Dedifferentiated amniotic fluid mesenchymal stem cell (primary cell): ENCODE data around the gene WDR74.

Experiments used
- DNase-seq: peaks from one replicate; pipeline ENCODE4 v3.0.0-alpha.2; 2016; ENCODE audit errors: extremely low spot score

WDR74 gene

DNA sequence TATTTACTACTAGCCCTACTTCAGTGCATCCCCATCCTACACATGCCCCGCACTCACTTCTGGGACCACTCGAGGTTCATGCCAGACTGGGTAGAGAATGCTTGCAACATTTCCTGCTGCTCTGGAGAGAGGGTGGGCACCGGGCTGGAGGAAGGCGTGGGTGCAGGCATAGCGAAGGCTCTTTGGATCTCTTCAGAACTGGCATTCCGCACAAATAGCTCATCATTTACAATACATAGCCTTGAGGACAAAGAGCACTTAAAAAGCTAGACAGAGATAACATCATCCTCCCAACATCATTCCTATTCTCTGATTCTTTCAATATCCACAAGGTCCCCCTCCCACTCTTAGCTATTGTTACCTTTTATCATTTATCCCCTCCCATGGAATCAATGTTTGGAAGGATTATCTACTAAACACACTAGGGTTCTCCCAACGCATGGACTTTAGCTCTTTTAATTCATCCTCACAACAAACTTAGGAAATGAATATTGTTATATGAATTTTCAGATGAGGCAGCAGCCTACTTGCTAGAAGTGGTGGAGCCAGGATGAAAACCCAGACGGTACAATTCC is 45.1 kb downstream of the WDR74 start:
- no peak for DNase-seq

DNA sequence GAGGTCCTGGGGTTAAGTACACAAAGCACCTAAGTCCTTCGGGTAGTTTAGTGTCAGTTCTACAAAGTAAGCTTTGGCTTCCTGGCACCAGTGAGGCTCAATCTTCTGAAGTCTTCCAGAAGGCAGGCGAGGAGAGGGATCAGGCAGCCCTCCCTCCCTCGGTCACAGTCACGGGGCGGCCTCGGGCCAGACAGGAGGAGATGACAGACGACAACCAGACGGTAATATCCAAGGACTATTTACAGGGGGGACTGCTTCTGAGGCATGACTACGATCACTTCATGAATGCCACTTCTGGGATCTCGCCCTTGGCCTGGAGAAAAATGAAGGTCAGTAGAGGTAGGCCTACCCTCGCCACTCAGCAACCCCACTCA is 47.2 kb downstream of the WDR74 start:
- DNase-seq = no peak

DNA sequence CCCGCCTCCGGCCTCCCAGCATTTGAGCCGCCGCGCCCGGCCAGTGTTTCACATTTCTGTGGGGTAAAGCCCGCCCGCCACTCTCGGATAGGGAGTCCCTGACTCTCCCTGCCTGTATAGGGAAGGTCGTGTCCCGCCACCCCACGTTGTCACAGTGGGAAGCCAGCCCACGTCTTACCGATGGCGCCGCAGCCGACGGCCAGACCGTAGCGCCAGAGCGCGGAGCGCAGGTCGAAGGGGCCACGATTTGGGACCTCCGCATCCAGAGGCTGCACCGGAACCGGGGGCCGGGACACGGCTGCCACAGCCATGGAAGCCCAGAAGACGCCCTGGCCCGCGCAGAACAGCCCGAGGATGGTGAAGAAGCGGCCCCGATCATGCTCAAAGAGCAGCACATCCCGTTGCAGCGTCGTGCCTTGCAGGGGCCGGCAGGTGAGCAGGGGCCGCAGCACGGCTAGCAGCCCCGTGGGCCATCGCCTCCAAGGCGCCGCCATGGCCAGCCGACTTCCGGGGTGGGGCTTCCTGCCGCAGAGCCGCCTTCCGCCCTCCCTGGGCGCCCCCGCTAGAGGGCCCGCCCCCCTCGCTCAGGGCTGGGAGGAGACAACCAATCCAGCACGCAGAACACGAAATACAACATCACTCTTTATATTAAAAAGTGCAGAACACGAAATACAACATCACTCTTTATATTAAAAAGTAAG is 47.7 kb downstream of the WDR74 start, which contains the start of gene TMEM223:
Gene TMEM223 (minus strand): TSS at position 506 of the 701 bp plus-strand sequence. CDS start 12 bp downstream, at position 494.
- peak; percentile 75 for DNase-seq

DNA sequence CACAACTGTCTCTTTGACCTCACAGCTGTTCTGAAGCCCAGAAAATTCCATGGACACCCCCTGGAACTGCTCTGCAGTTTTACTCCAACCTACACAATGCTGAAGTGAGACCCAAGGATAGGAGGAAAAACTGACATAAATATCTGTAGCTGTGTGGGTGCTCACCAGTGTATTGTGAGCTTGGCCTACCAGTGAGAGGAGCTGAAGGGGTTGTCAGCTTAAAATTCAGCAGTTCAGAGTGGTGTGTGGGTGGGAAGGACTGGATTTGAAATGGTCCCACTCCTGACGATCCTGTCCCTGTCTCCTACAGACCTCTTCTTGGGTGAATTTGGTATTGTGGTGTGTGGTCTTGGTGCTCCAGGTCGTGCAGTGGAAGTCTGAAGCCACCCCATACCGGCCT is 49.8 kb downstream of the WDR74 start:
- no peak for DNase-seq

DNA sequence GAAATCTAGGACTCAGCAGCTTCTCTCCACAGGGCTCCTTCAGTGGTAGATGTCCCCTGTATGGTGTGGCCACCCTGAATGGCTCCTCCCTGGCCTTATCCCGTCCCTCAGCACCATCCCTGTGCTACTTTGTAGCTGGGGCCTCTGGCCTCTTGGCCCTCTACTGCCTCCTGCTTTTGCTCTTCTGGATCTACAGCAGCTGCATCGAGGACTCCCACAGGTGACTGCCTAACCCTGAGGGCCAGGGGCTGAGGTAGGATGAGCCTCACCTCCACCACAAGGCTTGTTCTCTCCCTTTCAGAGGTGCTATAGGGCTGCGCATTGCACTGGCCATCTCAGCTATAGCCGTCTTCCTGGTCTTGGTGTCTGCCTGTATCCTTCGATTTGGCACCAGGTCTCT is 50.4 kb downstream of the WDR74 start:
- DNase-seq = no peak

DNA sequence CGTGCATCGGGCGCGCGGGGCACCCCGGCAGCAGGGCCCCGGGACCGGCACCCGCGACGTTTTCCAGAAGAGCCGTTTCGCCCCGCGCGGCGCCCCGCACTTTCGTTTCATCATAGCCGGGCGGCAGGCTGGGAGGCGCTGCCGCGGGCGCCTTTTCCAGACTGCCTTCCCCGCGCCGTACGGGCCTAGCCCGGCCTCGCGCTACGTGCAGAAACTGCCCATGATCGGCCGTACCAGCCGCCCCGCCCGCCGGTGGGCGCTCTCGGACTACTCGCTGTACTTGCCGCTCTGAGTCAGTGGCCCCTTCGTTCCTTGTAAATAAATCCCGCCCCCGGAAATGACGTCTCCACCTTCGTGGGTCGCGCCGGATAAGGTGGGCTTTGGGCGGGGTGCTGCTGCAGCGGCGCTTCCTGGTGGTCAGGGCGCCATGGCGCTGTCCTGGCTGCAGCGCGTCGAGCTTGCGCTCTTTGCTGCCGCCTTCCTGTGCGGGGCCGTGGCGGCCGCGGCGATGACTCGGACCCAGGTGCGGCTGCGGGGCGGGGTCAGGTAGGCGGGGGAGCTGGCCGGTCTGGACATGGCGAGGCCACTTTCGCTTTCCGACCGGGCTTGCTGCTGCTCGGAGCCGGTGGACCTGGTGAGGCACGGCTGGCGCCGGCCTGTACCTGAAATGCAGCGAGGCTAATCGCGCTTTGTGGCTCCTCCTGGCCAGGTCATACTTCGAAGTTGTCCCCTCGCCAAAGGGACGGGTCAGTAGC is 52.2 kb downstream of the WDR74 start, which contains the start of gene TMEM179B:
Gene TMEM179B (plus strand): TSS at position 398 of the 755 bp plus-strand sequence. CDS start 30 bp downstream, at position 428.
- DNase-seq = peak; percentile 98

DNA sequence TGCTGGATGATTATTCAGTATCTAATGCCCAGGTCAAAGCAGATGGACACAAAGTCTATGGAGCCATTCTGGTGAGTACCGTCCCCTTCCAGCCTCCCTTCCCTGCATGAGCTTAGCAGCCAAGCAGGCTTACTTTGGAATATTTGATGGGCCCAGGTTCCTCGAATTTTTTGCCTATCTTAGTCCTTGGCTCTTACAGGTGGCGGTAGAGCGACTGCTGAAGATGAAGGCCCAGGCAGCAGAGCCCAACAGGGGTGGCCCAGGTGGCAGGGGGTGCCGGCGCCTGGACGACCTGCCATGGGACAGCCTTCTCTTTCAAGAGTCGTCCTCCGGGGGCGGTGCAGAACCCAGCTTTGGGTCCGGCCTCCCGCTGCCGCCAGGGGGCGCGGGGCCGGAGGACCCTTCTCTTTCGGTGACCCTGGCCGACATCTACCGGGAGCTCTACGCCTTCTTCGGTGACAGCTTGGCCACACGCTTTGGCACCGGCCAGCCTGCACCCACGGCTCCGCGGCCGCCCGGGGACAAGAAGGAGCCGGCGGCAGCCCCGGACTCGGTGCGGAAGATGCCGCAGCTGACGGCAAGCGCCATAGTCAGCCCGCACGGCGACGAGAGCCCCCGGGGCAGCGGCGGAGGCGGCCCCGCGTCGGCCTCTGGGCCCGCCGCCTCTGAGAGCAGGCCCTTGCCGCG is 52.9 kb downstream of the WDR74 start:
- peak; percentile 82 for DNase-seq
